ENCODE data around the gene HEATR5B. TPM values are rescaled to one million over a fixed set of nuclear protein-coding genes. Genes with fewer than 3 reads are reported as not detected.
A peak's percentile ranks its signal among the peaks of the same experiment; 100 is the strongest.

HEATR5B gene
- total and polyA plus RNA-seq, 7 experiments from 2014 or later, result 13.1 to 50.5 (median 31.2) TPM

GRCh38 chr2:37060446-37060845 lies 23.7 kb downstream of the HEATR5B start:
- no peak overlapping the region for H3K4me3 ChIP-seq (ENCODE audit: low read length)
- CTCF ChIA-PET, result no interaction called here
- intact Hi-C loops (cut with micrococcal nuclease), result no loop called here

GRCh38 chr2:37059841-37060240 lies 24.3 kb downstream of the HEATR5B start:
- H3K27me3 Mint-ChIP-seq, result no peaks in the 10 kb centered on the region
- H3K36me3 Mint-ChIP-seq, result peaks cover 12 to 44% (median 28%) of the 10 kb centered on the region in 5 donors
- ATAC-seq (no peak), DNase-seq (no peak)
- Histone ChIP-seq H3K27ac (ENCODE audit: low read depth, low read length) (no peak overlapping the region), H3K9me3 (ENCODE audit: control insufficient read depth in 2 of 3, low read length in 3 of 3) (no peaks in the 10 kb centered on the region), H3K36me3 (ENCODE audit: control insufficient read depth in 2 of 3, insufficient read depth in 3 of 3, low read length in 3 of 3) (peaks cover 20 to 62% (median 27%) of the 10 kb centered on the region in 3 experiments), H3K27me3 (ENCODE audit: control insufficient read depth in 2 of 2, insufficient read depth in 2 of 2, low read length in 2 of 2) (no peaks in the 10 kb centered on the region), H3K4me3 (ENCODE audit: low read length) (no peak overlapping the region), H3K4me1 (ENCODE audit: control insufficient read depth in 2 of 2, insufficient read depth in 2 of 2, low read length in 2 of 2) (no peaks in the 10 kb centered on the region)
- peaks cover 0 to 2% (median 0%) of the 10 kb centered on the region in 7 donors for H3K4me1 Mint-ChIP-seq
- H3K4me3 Mint-ChIP-seq, result no peak overlapping the region
- H3K9me3 Mint-ChIP-seq, result no peaks in the 10 kb centered on the region
- ChIA-PET CTCF (no interaction called here), POLR2A (no interaction called here)
- no peak overlapping the region for H3K27ac Mint-ChIP-seq
- intact Hi-C loops (cut with micrococcal nuclease), result no loop called here

More at GRCh38 chr2:37060446-37060845, 23.7 kb downstream of the HEATR5B start:
- Histone ChIP-seq H3K36me3 (ENCODE audit: control insufficient read depth in 2 of 3, insufficient read depth in 3 of 3, low read length in 3 of 3) (peaks cover 23 to 64% (median 26%) of the 10 kb centered on the region in 3 experiments), H3K9me3 (ENCODE audit: control insufficient read depth in 2 of 3, low read length in 3 of 3) (no peaks in the 10 kb centered on the region), H3K27me3 (ENCODE audit: control insufficient read depth in 2 of 2, insufficient read depth in 2 of 2, low read length in 2 of 2) (no peaks in the 10 kb centered on the region), H3K27ac (ENCODE audit: low read depth, low read length) (no peak overlapping the region), H3K4me1 (ENCODE audit: control insufficient read depth in 2 of 2, insufficient read depth in 2 of 2, low read length in 2 of 2) (no peaks in the 10 kb centered on the region)
- Mint-ChIP-seq H3K4me3 (no peak overlapping the region), H3K36me3 (peaks cover 12 to 43% (median 28%) of the 10 kb centered on the region in 5 donors), H3K27ac (peak overlapping the region in 1 of 9 donors; percentile 32), H3K4me1 (peaks cover 0 to 2% (median 0%) of the 10 kb centered on the region in 7 donors), H3K27me3 (no peaks in the 10 kb centered on the region), H3K9me3 (no peaks in the 10 kb centered on the region)
- POLR2A ChIA-PET, result interaction anchor here (0.7 kb wide), 1 partner anchor 10 kb away, joined by 3 read pairs; no protein-coding TSS in a partner anchor
- no peak for ATAC-seq
- DNase-seq, result no peak

- Mint-ChIP-seq H3K4me1 (peaks cover 0 to 2% (median 0%) of the 10 kb centered on the region in 7 donors), H3K4me3 (no peak overlapping the region), H3K27me3 (no peaks in the 10 kb centered on the region), H3K27ac (no peak overlapping the region), H3K36me3 (peaks cover 9 to 47% (median 31%) of the 10 kb centered on the region in 5 donors), H3K9me3 (no peaks in the 10 kb centered on the region)
- Histone ChIP-seq H3K9me3 (ENCODE audit: control insufficient read depth in 2 of 3, low read length in 3 of 3) (no peaks in the 10 kb centered on the region), H3K36me3 (ENCODE audit: control insufficient read depth in 2 of 3, insufficient read depth in 3 of 3, low read length in 3 of 3) (peaks cover 12 to 43% (median 21%) of the 10 kb centered on the region in 3 experiments), H3K27me3 (ENCODE audit: control insufficient read depth in 2 of 2, insufficient read depth in 2 of 2, low read length in 2 of 2) (no peaks in the 10 kb centered on the region), H3K4me3 (ENCODE audit: low read length) (no peak overlapping the region), H3K27ac (ENCODE audit: low read depth, low read length) (no peak overlapping the region), H3K4me1 (ENCODE audit: control insufficient read depth in 2 of 2, insufficient read depth in 2 of 2, low read length in 2 of 2) (no peaks in the 10 kb centered on the region)
- ATAC-seq (no peak), DNase-seq (no peak)
- POLR2A ChIA-PET, result no interaction called here
- intact Hi-C loops (cut with micrococcal nuclease), result no loop called here
- CTCF ChIA-PET, result no interaction called here
Observed at GRCh38 chr2:37052600-37053332, 31.4 kb downstream of the HEATR5B start.

GRCh38 chr2:37039580-37039979 lies 44.6 kb downstream of the HEATR5B start:
- H3K4me1 Mint-ChIP-seq, result peaks cover 0 to 3% (median 0%) of the 10 kb centered on the region in 7 donors
- Histone ChIP-seq H3K27me3 (ENCODE audit: control insufficient read depth in 2 of 2, insufficient read depth in 2 of 2, low read length in 2 of 2) (no peaks in the 10 kb centered on the region), H3K27ac (ENCODE audit: low read depth, low read length) (no peak overlapping the region), H3K36me3 (ENCODE audit: control insufficient read depth in 2 of 3, insufficient read depth in 3 of 3, low read length in 3 of 3) (peaks cover 0 to 39% (median 4%) of the 10 kb centered on the region in 3 experiments), H3K4me3 (ENCODE audit: low read length) (no peak overlapping the region), H3K4me1 (ENCODE audit: control insufficient read depth in 2 of 2, insufficient read depth in 2 of 2, low read length in 2 of 2) (no peaks in the 10 kb centered on the region), H3K9me3 (ENCODE audit: control insufficient read depth in 2 of 3, low read length in 3 of 3) (no peaks in the 10 kb centered on the region)
- no peak overlapping the region for H3K4me3 Mint-ChIP-seq
- ATAC-seq (no peak), DNase-seq (no peak)
- no peaks in the 10 kb centered on the region for H3K9me3 Mint-ChIP-seq
- intact Hi-C loops (cut with micrococcal nuclease), result no loop called here
- ChIA-PET POLR2A (no interaction called here), CTCF (no interaction called here)
- peaks cover 0 to 42% (median 19%) of the 10 kb centered on the region in 5 donors for H3K36me3 Mint-ChIP-seq
- no peaks in the 10 kb centered on the region for H3K27me3 Mint-ChIP-seq
- no peak overlapping the region for H3K27ac Mint-ChIP-seq

GRCh38 chr2:37037771-37038170 lies 46.4 kb downstream of the HEATR5B start:
- H3K27me3 ChIP-seq (ENCODE audit: control insufficient read depth in 2 of 2, insufficient read depth in 2 of 2, low read length in 2 of 2), result no peaks in the 10 kb centered on the region
- peaks cover 0 to 33% (median 14%) of the 10 kb centered on the region in 5 donors for H3K36me3 Mint-ChIP-seq
- no peak overlapping the region for H3K4me3 ChIP-seq (ENCODE audit: low read length)
- H3K27ac ChIP-seq (ENCODE audit: low read depth, low read length), result no peak overlapping the region
- H3K36me3 ChIP-seq (ENCODE audit: control insufficient read depth in 2 of 3, insufficient read depth in 3 of 3, low read length in 3 of 3), result peaks cover 0 to 48% (median 4%) of the 10 kb centered on the region in 3 experiments
- no peaks in the 10 kb centered on the region for H3K4me1 Mint-ChIP-seq
- no peak for DNase-seq
- H3K9me3 ChIP-seq (ENCODE audit: control insufficient read depth in 2 of 3, low read length in 3 of 3), result no peaks in the 10 kb centered on the region
- H3K9me3 Mint-ChIP-seq, result no peaks in the 10 kb centered on the region
- intact Hi-C loops (cut with micrococcal nuclease), result no loop called here
- CTCF ChIA-PET, result no interaction called here
- no peak for ATAC-seq
- POLR2A ChIA-PET, result no interaction called here
- no peak overlapping the region for H3K4me3 Mint-ChIP-seq
- H3K4me1 ChIP-seq (ENCODE audit: control insufficient read depth in 2 of 2, insufficient read depth in 2 of 2, low read length in 2 of 2), result no peaks in the 10 kb centered on the region
- no peak overlapping the region for H3K27ac Mint-ChIP-seq
- no peaks in the 10 kb centered on the region for H3K27me3 Mint-ChIP-seq

GRCh38 chr2:37029758-37030157 lies 54.4 kb downstream of the HEATR5B start:
- no peaks in the 10 kb centered on the region for H3K27me3 Mint-ChIP-seq
- ChIA-PET POLR2A (no interaction called here), CTCF (no interaction called here)
- no peak overlapping the region for H3K4me3 ChIP-seq (ENCODE audit: low read length)
- H3K4me3 Mint-ChIP-seq, result no peak overlapping the region
- ATAC-seq (no peak), DNase-seq (no peak)
- H3K36me3 Mint-ChIP-seq, result peaks cover 0 to 58% (median 36%) of the 10 kb centered on the region in 5 donors
- H3K4me1 ChIP-seq (ENCODE audit: control insufficient read depth in 2 of 2, insufficient read depth in 2 of 2, low read length in 2 of 2), result no peaks in the 10 kb centered on the region
- no peak overlapping the region for H3K27ac ChIP-seq (ENCODE audit: low read depth, low read length)
- H3K27ac Mint-ChIP-seq, result no peak overlapping the region
- H3K9me3 Mint-ChIP-seq, result no peaks in the 10 kb centered on the region
- H3K36me3 ChIP-seq (ENCODE audit: control insufficient read depth in 2 of 3, insufficient read depth in 3 of 3, low read length in 3 of 3), result peaks cover 5 to 58% (median 7%) of the 10 kb centered on the region in 3 experiments
- H3K4me1 Mint-ChIP-seq, result peaks cover 0 to 4% (median 0%) of the 10 kb centered on the region in 7 donors
- H3K27me3 ChIP-seq (ENCODE audit: control insufficient read depth in 2 of 2, insufficient read depth in 2 of 2, low read length in 2 of 2), result no peaks in the 10 kb centered on the region
- intact Hi-C loops (cut with micrococcal nuclease), result no loop called here
- H3K9me3 ChIP-seq (ENCODE audit: control insufficient read depth in 2 of 3, low read length in 3 of 3), result no peaks in the 10 kb centered on the region

- H3K4me3 Mint-ChIP-seq, result no peak overlapping the region
- Histone ChIP-seq H3K27ac (ENCODE audit: low read depth, low read length) (no peak overlapping the region), H3K9me3 (ENCODE audit: control insufficient read depth in 2 of 3, low read length in 3 of 3) (no peaks in the 10 kb centered on the region), H3K36me3 (ENCODE audit: control insufficient read depth in 2 of 3, insufficient read depth in 3 of 3, low read length in 3 of 3) (peaks cover 12 to 69% (median 15%) of the 10 kb centered on the region in 3 experiments), H3K4me1 (ENCODE audit: control insufficient read depth in 2 of 2, insufficient read depth in 2 of 2, low read length in 2 of 2) (no peaks in the 10 kb centered on the region), H3K4me3 (ENCODE audit: low read length) (no peak overlapping the region), H3K27me3 (ENCODE audit: control insufficient read depth in 2 of 2, insufficient read depth in 2 of 2, low read length in 2 of 2) (no peaks in the 10 kb centered on the region)
- POLR2A ChIA-PET, result no interaction called here
- peak overlapping the region in 1 of 9 donors; percentile 74 for H3K27ac Mint-ChIP-seq
- H3K9me3 Mint-ChIP-seq, result no peaks in the 10 kb centered on the region
- DNase-seq (no peak), ATAC-seq (no peak)
- peaks cover 0 to 66% (median 43%) of the 10 kb centered on the region in 5 donors for H3K36me3 Mint-ChIP-seq
- CTCF ChIA-PET, result no interaction called here
- intact Hi-C loops (cut with micrococcal nuclease), result loop anchor here in 1 of 2 donors (1.0 kb wide), 1 partner anchor 246 kb away; no protein-coding TSS in a partner anchor
- peaks cover 0 to 2% (median 0%) of the 10 kb centered on the region in 7 donors for H3K4me1 Mint-ChIP-seq
- no peaks in the 10 kb centered on the region for H3K27me3 Mint-ChIP-seq
Observed at GRCh38 chr2:37026050-37026449, 58.1 kb downstream of the HEATR5B start.

Data from naive thymus-derived CD4-positive, alpha-beta T cell (primary cell).